ENCODE measurements around the gene SDC3. TPM values are rescaled to one million over a fixed set of nuclear protein-coding genes. Genes with fewer than 3 reads are reported as not detected.
A peak's percentile ranks its signal among the peaks of the same experiment; 100 is the strongest.

SDC3 gene
- total RNA-seq, 1 donor from 2014 or later, result 51.9 TPM

DNA sequence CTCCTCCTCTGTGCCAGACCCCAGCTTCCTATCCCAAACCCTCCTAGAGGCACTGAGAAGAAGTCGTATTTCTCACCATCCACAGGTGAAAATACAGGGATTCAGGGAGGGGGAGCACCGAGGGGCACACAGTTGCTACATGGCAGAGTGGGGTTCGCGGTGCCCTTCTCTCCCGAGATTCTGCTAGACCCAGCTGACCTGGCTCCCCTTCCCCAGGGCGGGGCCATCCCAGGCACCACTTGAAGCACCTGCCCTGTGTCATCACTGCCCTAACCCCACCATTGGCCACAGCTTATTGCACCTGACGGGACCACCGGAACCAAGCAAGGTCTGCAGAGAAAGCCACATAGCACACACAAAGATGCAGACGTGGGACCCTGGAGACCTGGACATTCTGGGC, 30.5 kb downstream of the SDC3 start:
- peaks cover 27 to 37% of the 10 kb centered on the region in 2 donors for H3K36me3 ChIP-seq
- H3K4me3 ChIP-seq, result no peak overlapping the region
- no peak for TF ChIP-seq CTCF (IDR thresholded peaks at IDR 0.05)
- peaks cover 7 to 33% of the 10 kb centered on the region in 2 donors for H3K4me1 ChIP-seq
- peak overlapping the region; percentile 56 to 79 for H3K27ac ChIP-seq
- intact Hi-C loops (cut with DNase I), result loop anchor here (5.0 kb wide), 1 partner anchor 34 kb away; no protein-coding TSS in a partner anchor
- H3K9me3 ChIP-seq, result no peaks in the 10 kb centered on the region
- DNase-seq (ENCODE audit: low spot score in 2 of 2), result no peak
- H3K27me3 ChIP-seq, result no peaks in the 10 kb centered on the region

GRCh38 chr1:30877205-30877912, 31.2 kb downstream of the SDC3 start:
- Histone ChIP-seq H3K4me1 (peaks cover 7 to 33% of the 10 kb centered on the region in 2 donors), H3K36me3 (peaks cover 34 to 43% of the 10 kb centered on the region in 2 donors)

GRCh38 chr1:30876451-30877204, 31.9 kb downstream of the SDC3 start:
- Histone ChIP-seq H3K27me3 (no peaks in the 10 kb centered on the region), H3K27ac (peak overlapping the region; percentile 56 to 79), H3K4me3 (no peak overlapping the region), H3K4me1 (peaks cover 7 to 33% of the 10 kb centered on the region in 2 donors), H3K36me3 (peaks cover 41 to 50% of the 10 kb centered on the region in 2 donors), H3K9me3 (no peaks in the 10 kb centered on the region)
- DNase-seq (ENCODE audit: low spot score in 2 of 2), result no peak
- intact Hi-C loops (cut with DNase I), result loop anchor here (5.0 kb wide), 1 partner anchor 36 kb away; no protein-coding TSS in a partner anchor
- no peak for TF ChIP-seq CTCF (IDR thresholded peaks at IDR 0.05)

More at GRCh38 chr1:30877205-30877912, 31.2 kb downstream of the SDC3 start:
- intact Hi-C loops (cut with DNase I), result loop anchor here (5.0 kb wide), 1 partner anchor 35 kb away; no protein-coding TSS in a partner anchor
- DNase-seq (ENCODE audit: low spot score in 2 of 2), result peak; percentile 57 to 92
- TF ChIP-seq CTCF (IDR thresholded peaks at IDR 0.05), result no peak
- Histone ChIP-seq H3K27me3 (no peaks in the 10 kb centered on the region), H3K9me3 (no peaks in the 10 kb centered on the region), H3K4me3 (no peak overlapping the region), H3K27ac (peak overlapping the region; percentile 56 to 79)

DNA sequence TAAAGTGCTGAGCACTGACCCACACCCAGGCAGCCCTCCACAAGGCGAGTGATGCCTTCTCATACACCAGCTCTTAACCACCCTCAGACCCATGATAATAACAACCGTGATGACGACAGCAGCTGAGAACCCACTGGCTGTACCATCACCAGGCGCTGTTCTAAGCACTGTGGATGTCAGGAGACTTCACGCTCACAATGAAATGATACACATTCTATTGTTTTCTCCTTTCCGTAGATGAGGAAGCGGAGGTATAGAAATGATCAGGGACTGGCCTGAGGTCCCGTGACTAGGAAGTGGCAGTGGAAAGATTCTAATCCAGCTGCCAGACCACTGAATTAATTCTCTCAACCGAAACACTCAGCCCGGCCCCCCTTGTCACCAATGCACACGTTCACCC, 32.6 kb downstream of the SDC3 start:
- no peak overlapping the region for H3K4me3 ChIP-seq
- no peaks in the 10 kb centered on the region for H3K9me3 ChIP-seq
- no peak for DNase-seq (ENCODE audit: low spot score in 2 of 2)
- intact Hi-C loops (cut with DNase I), result loop anchor here (5.0 kb wide), 1 partner anchor 36 kb away; no protein-coding TSS in a partner anchor
- peaks cover 41 to 54% of the 10 kb centered on the region in 2 donors for H3K36me3 ChIP-seq
- TF ChIP-seq CTCF (IDR thresholded peaks at IDR 0.05), result no peak
- peaks cover 7 to 33% of the 10 kb centered on the region in 2 donors for H3K4me1 ChIP-seq
- no peaks in the 10 kb centered on the region for H3K27me3 ChIP-seq
- H3K27ac ChIP-seq, result no peak overlapping the region

DNA sequence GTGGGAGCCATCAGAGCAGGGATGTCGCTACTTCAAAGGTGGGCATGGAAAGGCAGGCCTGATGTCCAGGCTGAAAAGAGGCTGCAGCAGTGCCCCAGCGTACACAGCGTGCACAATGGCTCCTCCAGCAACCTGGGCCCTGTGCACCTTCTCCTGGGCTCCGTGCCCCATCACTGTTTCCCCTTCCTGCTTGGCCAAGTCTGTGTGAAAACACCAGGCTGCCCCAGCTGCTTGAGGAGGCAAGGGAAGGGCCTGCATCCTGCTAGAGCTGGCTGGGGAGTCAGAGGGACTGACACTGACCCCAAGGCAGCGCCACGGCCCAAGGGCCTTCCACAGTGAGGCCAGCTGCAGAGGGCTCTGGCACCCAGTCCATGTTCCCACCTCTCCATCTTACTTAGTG, 33.4 kb downstream of the SDC3 start:
- Histone ChIP-seq H3K36me3 (peaks cover 41 to 54% of the 10 kb centered on the region in 2 donors), H3K27me3 (no peaks in the 10 kb centered on the region), H3K4me1 (peaks cover 7 to 30% of the 10 kb centered on the region in 2 donors), H3K4me3 (no peak overlapping the region), H3K27ac (no peak overlapping the region), H3K9me3 (no peaks in the 10 kb centered on the region)
- intact Hi-C loops (cut with DNase I), result loop anchor here (5.0 kb wide), 1 partner anchor 37 kb away; no protein-coding TSS in a partner anchor
- no peak for DNase-seq (ENCODE audit: low spot score in 2 of 2)
- TF ChIP-seq CTCF (IDR thresholded peaks at IDR 0.05), result no peak

Measured in ascending aorta (tissue), 2 donors.